ENCODE data around the gene NTRK1.

- TF ChIP-seq CTCF (conservative IDR thresholded peaks at IDR 0.05), result no peak
- TF ChIP-seq EZH2 (IDR thresholded peaks at IDR 0.05; ENCODE audit: low read depth), result no peak
Observed at GRCh38 chr1:156828400-156829124, 32.1 kb upstream of the NTRK1 start.

Data from PC-9 (cell line).